ENCODE data around the gene YOD1. TPM values are rescaled to one million over a fixed set of nuclear protein-coding genes. Genes with fewer than 3 reads are reported as not detected.

YOD1 gene
- total RNA-seq, 4 donors from 2014 or later: 9.0 to 17.5 (median 12.0) TPM

DNA sequence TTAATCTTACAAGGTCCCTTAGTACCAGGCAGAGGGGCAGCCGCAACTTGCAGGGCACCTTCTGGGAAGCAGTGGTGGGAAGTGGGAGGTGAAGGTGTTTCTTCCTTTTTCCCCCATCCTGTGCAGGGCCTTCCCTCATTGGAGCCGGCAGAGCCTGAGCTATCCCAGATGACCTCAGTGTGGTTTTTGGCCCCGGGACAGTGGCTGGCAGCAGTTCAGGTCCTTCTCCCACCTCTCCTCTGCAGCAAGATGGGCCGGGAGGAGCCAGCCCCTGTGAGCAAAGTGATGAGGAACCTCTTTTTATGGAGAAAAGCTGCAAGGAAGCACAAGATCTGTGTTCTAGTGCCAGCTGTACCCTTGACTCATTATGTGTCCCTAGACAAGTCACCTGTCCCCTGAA is 8.9 kb upstream of the YOD1 start:
- no peak for DNase-seq
- TF ChIP-seq POLR2A (IDR thresholded peaks at IDR 0.05): no peak
- no peak for TF ChIP-seq EP300 (IDR thresholded peaks at IDR 0.05; ENCODE audit: low read depth)
- TF ChIP-seq POLR2AphosphoS5 (IDR thresholded peaks at IDR 0.05): no peak
- TF ChIP-seq CTCF (IDR thresholded peaks at IDR 0.05): no peak
- Histone ChIP-seq H3K4me3 (no peak overlapping the region), H3K9me3 (no peaks in the 10 kb centered on the region), H3K36me3 (peaks cover 0 to 35% (median 13%) of the 10 kb centered on the region in 4 donors), H3K4me1 (peaks cover 0 to 38% (median 16%) of the 10 kb centered on the region in 4 donors), H3K27me3 (no peaks in the 10 kb centered on the region), H3K27ac (no peak overlapping the region)
- 79 to 86% methylated on average over 1 to 4 of the region's 4 CpGs for WGBS, 2 donors (ENCODE audit: low coverage in 1 of 2)
- intact Hi-C loops (cut with DNase I; ENCODE audit: low total_unique reads) (no loop called here), in situ Hi-C loops (cut with MboI; ENCODE audit: low pct_ligation_motif_present in 1 of 4, low pct_unique_long_range_greater_than_20kb in 1 of 4, low sequenced_read_pairs in 3 of 4) (no loop called here)

DNA sequence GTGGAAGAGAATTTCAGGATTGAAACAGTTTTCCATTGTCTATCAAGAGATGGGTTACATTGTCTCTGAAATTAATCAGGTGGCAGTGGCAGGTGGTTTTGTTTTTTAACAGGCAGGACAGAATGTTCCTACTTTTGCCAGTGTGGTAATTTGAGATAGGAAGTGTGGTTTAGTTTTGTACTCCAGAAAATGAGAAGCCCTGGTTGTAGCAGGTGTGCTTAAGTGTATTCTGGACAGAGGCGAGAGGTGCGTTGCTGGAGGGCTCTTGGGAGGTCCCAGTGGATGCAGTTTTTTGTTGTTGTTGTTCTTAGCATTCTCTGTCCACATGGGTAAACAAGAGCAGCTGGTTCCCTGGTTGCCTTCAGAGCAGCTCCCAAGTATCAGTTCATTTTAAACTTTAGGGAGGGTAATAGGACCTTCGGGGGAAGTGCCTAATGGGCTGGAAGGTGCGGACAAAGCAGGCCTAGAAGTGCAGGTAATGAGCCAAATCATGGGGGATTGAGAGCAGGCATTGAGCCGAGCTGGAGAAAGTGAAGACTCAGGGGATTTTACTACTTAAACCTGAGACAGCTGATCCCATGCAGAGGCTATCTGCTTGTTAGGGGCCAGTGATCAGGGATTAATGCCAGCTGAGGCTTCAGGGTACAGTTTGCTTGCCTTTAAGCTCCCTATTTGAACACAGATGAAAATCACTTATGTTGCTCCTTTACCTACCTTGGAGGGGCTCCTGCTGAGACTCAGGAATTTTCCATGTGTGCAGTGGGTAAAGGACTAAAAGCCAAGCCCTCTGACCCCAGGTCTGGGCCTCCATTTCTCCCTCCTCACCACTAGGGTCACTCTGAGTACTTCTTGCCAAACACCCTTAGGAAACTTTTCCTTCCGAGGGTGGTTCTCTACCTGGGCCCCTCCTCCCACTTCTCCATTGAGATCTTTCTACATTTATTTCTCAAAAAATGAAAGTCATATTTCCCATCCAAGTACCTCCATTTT is 8.2 kb upstream of the YOD1 start:
- TF ChIP-seq CTCF (IDR thresholded peaks at IDR 0.05): no peak
- TF ChIP-seq POLR2AphosphoS5 (IDR thresholded peaks at IDR 0.05): no peak
- no peak for TF ChIP-seq EP300 (IDR thresholded peaks at IDR 0.05; ENCODE audit: low read depth)
- TF ChIP-seq POLR2A (IDR thresholded peaks at IDR 0.05): no peak
- Histone ChIP-seq H3K9me3 (no peaks in the 10 kb centered on the region), H3K27ac (peak overlapping the region in 1 of 4 donors; percentile 22), H3K4me1 (peaks cover 0 to 38% (median 15%) of the 10 kb centered on the region in 4 donors), H3K4me3 (no peak overlapping the region), H3K36me3 (peaks cover 0 to 35% (median 13%) of the 10 kb centered on the region in 4 donors), H3K27me3 (no peaks in the 10 kb centered on the region)
- intact Hi-C loops (cut with DNase I; ENCODE audit: low total_unique reads): no loop called here
- no peak for DNase-seq
- in situ Hi-C loops (cut with MboI; ENCODE audit: low pct_ligation_motif_present in 1 of 4, low pct_unique_long_range_greater_than_20kb in 1 of 4, low sequenced_read_pairs in 3 of 4): no loop called here
- WGBS, 2 donors (ENCODE audit: low coverage in 1 of 2): 79 to 91% methylated on average over 5 to 6 of the region's 6 CpGs

DNA sequence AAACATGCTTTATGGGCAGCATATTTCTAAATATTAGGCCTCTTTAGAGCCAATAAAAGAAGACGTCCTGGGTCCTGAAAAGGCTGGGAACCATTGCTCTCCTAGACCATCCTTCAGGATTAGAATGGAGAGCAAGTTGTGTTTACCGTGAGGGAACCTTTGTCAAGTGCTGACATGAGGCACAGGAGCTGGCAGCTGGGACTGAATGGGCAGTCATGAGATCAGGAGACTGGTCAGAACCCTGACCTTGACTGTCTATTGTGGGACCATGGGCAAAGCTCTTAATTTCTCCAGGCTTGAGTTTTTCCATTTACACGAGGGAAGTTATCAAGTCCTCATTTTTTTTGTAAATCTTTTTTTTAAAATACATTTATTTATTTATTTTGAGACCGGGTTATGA is 7.2 kb upstream of the YOD1 start:
- H3K27me3 ChIP-seq: no peaks in the 10 kb centered on the region
- H3K4me1 ChIP-seq: peaks cover 0 to 44% (median 14%) of the 10 kb centered on the region in 4 donors
- no peaks in the 10 kb centered on the region for H3K9me3 ChIP-seq
- H3K4me3 ChIP-seq: no peak overlapping the region
- no peak for DNase-seq
- 83 to 90% methylated on average over 3 to 4 of the region's 4 CpGs for WGBS, 2 donors (ENCODE audit: low coverage in 1 of 2)
- in situ Hi-C loops (cut with MboI; ENCODE audit: low pct_ligation_motif_present in 1 of 4, low pct_unique_long_range_greater_than_20kb in 1 of 4, low sequenced_read_pairs in 3 of 4) (no loop called here), intact Hi-C loops (cut with DNase I; ENCODE audit: low total_unique reads) (no loop called here)
- no peak overlapping the region for H3K27ac ChIP-seq
- no peak for TF ChIP-seq EP300 (IDR thresholded peaks at IDR 0.05; ENCODE audit: low read depth)
- no peak for TF ChIP-seq POLR2A (IDR thresholded peaks at IDR 0.05)
- TF ChIP-seq CTCF (IDR thresholded peaks at IDR 0.05): no peak
- TF ChIP-seq POLR2AphosphoS5 (IDR thresholded peaks at IDR 0.05): no peak
- peaks cover 0 to 35% (median 13%) of the 10 kb centered on the region in 4 donors for H3K36me3 ChIP-seq

GRCh38 chr1:207056673-207057072 is 5.7 kb upstream of the YOD1 start:
- intact Hi-C loops (cut with DNase I; ENCODE audit: low total_unique reads) (no loop called here), in situ Hi-C loops (cut with MboI; ENCODE audit: low pct_ligation_motif_present in 1 of 4, low pct_unique_long_range_greater_than_20kb in 1 of 4, low sequenced_read_pairs in 3 of 4) (no loop called here)
- WGBS, 2 donors (ENCODE audit: low coverage in 1 of 2): 42 to 61% methylated on average over 2 to 6 of the region's 6 CpGs
- no peaks in the 10 kb centered on the region for H3K27me3 ChIP-seq
- peak; percentile 59 for DNase-seq
- H3K9me3 ChIP-seq: no peaks in the 10 kb centered on the region
- H3K36me3 ChIP-seq: peaks cover 0 to 19% (median 8%) of the 10 kb centered on the region in 4 donors
- H3K27ac ChIP-seq: peak overlapping the region; percentile 92 to 96 (median 92)
- peak overlapping the region in 1 of 4 donors; percentile 22 for H3K4me3 ChIP-seq
- TF ChIP-seq POLR2AphosphoS5 (IDR thresholded peaks at IDR 0.05): peak in 2 of 3 donors; percentile 72 to 85
- TF ChIP-seq POLR2A (IDR thresholded peaks at IDR 0.05): peak; percentile 77
- TF ChIP-seq CTCF (IDR thresholded peaks at IDR 0.05): no peak
- TF ChIP-seq EP300 (IDR thresholded peaks at IDR 0.05; ENCODE audit: low read depth): no peak
- peaks cover 2 to 53% (median 23%) of the 10 kb centered on the region in 4 donors for H3K4me1 ChIP-seq
